HepG2 (cell line): ENCODE results near the gene PPP1R7. TPM values are rescaled to one million over a fixed set of nuclear protein-coding genes. Genes with fewer than 3 reads are reported as not detected.
A peak's percentile ranks its signal among the peaks of the same experiment; 100 is the strongest.

Experiments
- GABPB1 ChIP-seq: IDR thresholded peaks from 2 replicates; pipeline ENCODE4 v1.6.1; 2016; ENCODE audit warnings: mild to moderate bottlenecking, missing genetic modification reagents, moderate library complexity, missing compliant biosample characterization
- HIC2 ChIP-seq: sonication (generic); formaldehyde crosslinking; IDR thresholded peaks from 2 replicates; pipeline ENCODE4 v1.9.0; 2022; ENCODE audit warnings: low read depth, missing genetic modification reagents
- HNF1B ChIP-seq: sonication (generic); formaldehyde crosslinking; IDR thresholded peaks from 2 replicates; pipeline ENCODE4 v1.5.1; 2020; ENCODE audit warnings: mild to moderate bottlenecking, moderate library complexity, missing genetic modification reagents
- HNRNPLL ChIP-seq: fragments of 200-400 bp; formaldehyde crosslinking; IDR thresholded peaks from 2 replicates; pipeline ENCODE4 v1.6.1; 2017; ENCODE audit warnings: mild to moderate bottlenecking, low read depth, low read length; ENCODE audit not compliant: poor library complexity, severe bottlenecking
- HOXA5 ChIP-seq: sonication (generic); formaldehyde crosslinking; IDR thresholded peaks from 2 replicates; pipeline ENCODE4 v1.4.0; 2020; ENCODE audit warnings: missing genetic modification reagents
- KDM2A ChIP-seq: sonication (generic); formaldehyde crosslinking; IDR thresholded peaks from 2 replicates; pipeline ENCODE4 v1.4.0; 2020; ENCODE audit warnings: low read depth, missing genetic modification reagents, borderline replicate concordance
- MED1 ChIP-seq: sonication (generic); formaldehyde crosslinking; IDR thresholded peaks from 2 replicates; pipeline ENCODE4 v1.4.0; 2020; ENCODE audit warnings: missing genetic modification reagents
- MTA3 ChIP-seq: sonication (generic); formaldehyde crosslinking; IDR thresholded peaks from 2 replicates; pipeline ENCODE4 v1.4.0; 2020; ENCODE audit warnings: missing genetic modification reagents
- MXD1 ChIP-seq: sonication (generic); formaldehyde crosslinking; IDR thresholded peaks from 2 replicates; pipeline ENCODE4 v1.4.0; 2020; ENCODE audit warnings: mild to moderate bottlenecking, missing genetic modification reagents
- SNAPC2 ChIP-seq: sonication (generic); formaldehyde crosslinking; IDR thresholded peaks from 2 replicates; pipeline ENCODE4 v1.8.1; 2022; ENCODE audit warnings: mild to moderate bottlenecking, missing genetic modification reagents
- ZFP37 ChIP-seq: sonication (generic); formaldehyde crosslinking; IDR thresholded peaks from 2 replicates; pipeline ENCODE4 v1.4.0; 2020; ENCODE audit warnings: missing genetic modification reagents, borderline replicate concordance
- ZNF234 ChIP-seq: sonication (generic); formaldehyde crosslinking; conservative IDR thresholded peaks from 2 replicates; pipeline ENCODE4 v1.5.1; 2020; ENCODE audit warnings: mild to moderate bottlenecking, missing genetic modification reagents
- ZNF253 ChIP-seq: sonication (generic); formaldehyde crosslinking; IDR thresholded peaks from 2 replicates; pipeline ENCODE4 v1.8.0; 2022; ENCODE audit warnings: mild to moderate bottlenecking, missing genetic modification reagents, borderline replicate concordance
- ZNF670 ChIP-seq: sonication (generic); formaldehyde crosslinking; IDR thresholded peaks from 2 replicates; pipeline ENCODE4 v1.8.0; 2022; ENCODE audit warnings: mild to moderate bottlenecking, missing genetic modification reagents, borderline replicate concordance
- ZNF772 ChIP-seq: sonication (generic); formaldehyde crosslinking; IDR thresholded peaks from 2 replicates; pipeline ENCODE4 v1.5.0; 2020; ENCODE audit warnings: mild to moderate bottlenecking, missing genetic modification reagents
- polyA plus RNA-seq, 8 experiments: library from polyadenylated mRNA; depleted of rRNA in 3 of 8; stranded (reverse) in 7 of 8; unstranded in 1 of 8; fragments of >200 nt; fragmentation: Illumina TruSeq in 4 of 8; extraction: Trizol in 4 of 8; gene quantifications; 2 replicates each; pipeline versions ENCODE4 v1.2.1 to v1.2.3, GENCODE V29; 2011 to 2016; ENCODE audit warnings: low read depth in 4 of 8, missing spikeins in 1 of 8, mixed read lengths in 1 of 8; ENCODE audit not compliant: insufficient read depth in 1 of 8
- total RNA-seq, 5 experiments: library from RNA; depleted of rRNA; stranded (reverse); fragments of >200 nt; fragmentation: Illumina TruSeq; extraction: Trizol; gene quantifications; 2 replicates each; pipeline ENCODE4 v1.2.3, GENCODE V29; 2016; ENCODE audit warnings: low read depth in 1 of 5

The PPP1R7 gene
- total and polyA plus RNA-seq, 2 of the 13 experiments (the other 11 are each of a cell fraction or from before 2014, with no cell fraction given), result 33.3 to 67.9 TPM

GRCh38 chr2:241188361-241189092 lies 38.3 kb downstream of the PPP1R7 start, which contains the start of gene ANO7 (continued):
- TF ChIP-seq HIC2 (CRISPR knock-in tag), result 0 out of 2 replicates have a peak, but pooled peaks have one; percentile 28
- TF ChIP-seq ZNF234 (CRISPR knock-in tag), result no peak
- no peak; the same call in 1 of the 2 replicates for TF ChIP-seq KDM2A
- 0 out of 2 replicates have a peak, but pooled peaks have one; percentile 44 for TF ChIP-seq MXD1
- TF ChIP-seq ZNF772 (CRISPR knock-in tag), result no peak
- no peak for TF ChIP-seq HOXA5
- peak; percentile 29; the same call in 1 of the 2 replicates for TF ChIP-seq GABPB1
- no peak for TF ChIP-seq ZNF253 (CRISPR knock-in tag)
- no peak for TF ChIP-seq ZNF670
- TF ChIP-seq HNF1B (CRISPR knock-in tag), result no peak
- TF ChIP-seq SNAPC2 (CRISPR knock-in tag), result no peak
- TF ChIP-seq HNRNPLL, result no peak
- TF ChIP-seq MED1 (CRISPR knock-in tag), result no peak
- TF ChIP-seq ZFP37 (CRISPR knock-in tag), result no peak
- no peak for TF ChIP-seq MTA3 (CRISPR knock-in tag)
